Measurements from ENCODE around the gene DDX1.

The DDX1 gene

DNA sequence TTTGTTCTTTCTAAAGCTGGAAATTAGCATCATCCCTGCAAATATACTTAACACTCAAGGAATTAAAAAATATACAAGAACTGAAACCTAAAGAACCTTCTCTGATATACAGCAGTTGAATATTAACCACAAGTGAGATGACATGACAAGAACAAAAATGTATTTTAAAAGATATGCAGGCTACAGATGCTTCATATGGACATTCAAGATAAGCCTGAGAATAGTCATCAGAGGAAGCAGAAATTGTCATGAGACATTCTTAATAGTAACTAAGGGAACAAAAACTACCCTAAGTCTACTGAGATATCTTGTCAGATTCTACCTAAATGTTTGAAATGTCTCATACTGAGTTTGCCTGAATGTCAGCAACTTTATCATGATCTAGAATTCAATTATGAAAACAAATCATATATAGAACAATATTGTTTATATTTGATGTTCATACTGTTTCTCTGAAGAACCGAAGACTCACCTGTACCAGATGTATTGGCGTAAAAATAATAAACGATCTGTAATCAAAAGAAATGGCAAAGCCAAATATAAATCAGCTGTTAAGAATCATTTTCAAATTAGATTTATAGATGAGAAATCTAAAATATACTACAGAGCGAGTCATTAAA is 35.2 kb upstream of the DDX1 start:
- Histone ChIP-seq H3K4me1 (ENCODE audit: control extremely low read depth in 1 of 4, control insufficient read depth in 4 of 4, insufficient read depth in 4 of 4, low read length in 3 of 4) (peaks cover 7 to 23% (median 17%) of the 10 kb centered on the region in 4 experiments), H3K9me3 (ENCODE audit: control extremely low read depth in 1 of 5, control insufficient read depth in 4 of 5, insufficient read depth in 2 of 5, low read depth in 1 of 5, low read length in 4 of 5) (no peaks in the 10 kb centered on the region), H3K27ac (ENCODE audit: insufficient read depth in 1 of 2, low read depth in 1 of 2, low read length in 2 of 2, poor library complexity in 1 of 2, severe bottlenecking in 2 of 2) (peak overlapping the region; percentile 47 to 81), H3K4me3 (ENCODE audit: control insufficient read depth in 1 of 7, extremely low read depth in 1 of 7, insufficient read depth in 4 of 7, low read depth in 2 of 7, low read length in 6 of 7) (no peak overlapping the region), H3K27me3 (replicated peaks in 2 of 5; ENCODE audit: control insufficient read depth in 4 of 5, insufficient read depth in 5 of 5, low read length in 4 of 5) (no peaks in the 10 kb centered on the region), H3K36me3 (ENCODE audit: control insufficient read depth in 4 of 4, insufficient read depth in 4 of 4, low read length in 3 of 4) (peaks cover 7 to 15% (median 12%) of the 10 kb centered on the region in 4 experiments)
- peak; percentile 53 to 87 (median 73) for DNase-seq
- ChIA-PET CTCF (interaction anchor here (1.1 kb wide), 1 partner anchor 10 kb away, joined by 4 read pairs; no protein-coding TSS in a partner anchor), POLR2A (no interaction called here)
- no CpG with 5 or more reads among the region's 4 CpGs for WGBS (ENCODE audit: insufficient coverage)

DNA sequence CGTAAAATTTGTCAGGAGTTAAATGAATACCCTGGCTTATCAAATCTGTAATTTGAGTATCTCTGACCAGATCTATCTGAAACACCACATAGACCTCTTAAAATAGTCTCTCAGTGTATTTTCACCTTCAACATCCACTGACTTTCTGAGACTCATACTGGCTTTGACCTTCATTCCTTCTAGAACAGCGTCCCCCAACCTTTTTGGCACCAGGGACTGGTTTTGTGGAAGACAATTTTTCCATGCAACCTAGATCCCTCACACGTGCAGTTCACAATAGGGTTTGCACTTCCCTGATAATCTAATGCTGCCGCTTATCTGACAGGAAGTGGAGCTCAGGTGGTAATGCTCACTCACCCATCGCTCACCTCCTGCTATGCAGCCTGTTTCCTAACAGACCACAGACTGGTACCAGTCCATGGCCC is 33.8 kb upstream of the DDX1 start:
- DNase-seq: peak in 2 of 3 donors; percentile 12 to 43
- Histone ChIP-seq H3K27ac (ENCODE audit: insufficient read depth in 1 of 2, low read depth in 1 of 2, low read length in 2 of 2, poor library complexity in 1 of 2, severe bottlenecking in 2 of 2) (no peak overlapping the region), H3K9me3 (ENCODE audit: control extremely low read depth in 1 of 5, control insufficient read depth in 4 of 5, insufficient read depth in 2 of 5, low read depth in 1 of 5, low read length in 4 of 5) (no peaks in the 10 kb centered on the region), H3K27me3 (replicated peaks in 2 of 5; ENCODE audit: control insufficient read depth in 4 of 5, insufficient read depth in 5 of 5, low read length in 4 of 5) (no peaks in the 10 kb centered on the region), H3K4me3 (ENCODE audit: control insufficient read depth in 1 of 7, extremely low read depth in 1 of 7, insufficient read depth in 4 of 7, low read depth in 2 of 7, low read length in 6 of 7) (peak overlapping the region in 1 of 7 experiments; percentile 21), H3K36me3 (ENCODE audit: control insufficient read depth in 4 of 4, insufficient read depth in 4 of 4, low read length in 3 of 4) (peaks cover 4 to 10% (median 5%) of the 10 kb centered on the region in 4 experiments), H3K4me1 (ENCODE audit: control extremely low read depth in 1 of 4, control insufficient read depth in 4 of 4, insufficient read depth in 4 of 4, low read length in 3 of 4) (peaks cover 9 to 32% (median 22%) of the 10 kb centered on the region in 4 experiments)
- 43% methylated on average over 5 of the region's 5 CpGs for WGBS (ENCODE audit: insufficient coverage)
- ChIA-PET POLR2A (no interaction called here), CTCF (interaction anchor here (0.7 to 1.0 kb wide), 2 partner anchors 19 to 44 kb away, joined by 3 read pairs; no protein-coding TSS in a partner anchor)

DNA sequence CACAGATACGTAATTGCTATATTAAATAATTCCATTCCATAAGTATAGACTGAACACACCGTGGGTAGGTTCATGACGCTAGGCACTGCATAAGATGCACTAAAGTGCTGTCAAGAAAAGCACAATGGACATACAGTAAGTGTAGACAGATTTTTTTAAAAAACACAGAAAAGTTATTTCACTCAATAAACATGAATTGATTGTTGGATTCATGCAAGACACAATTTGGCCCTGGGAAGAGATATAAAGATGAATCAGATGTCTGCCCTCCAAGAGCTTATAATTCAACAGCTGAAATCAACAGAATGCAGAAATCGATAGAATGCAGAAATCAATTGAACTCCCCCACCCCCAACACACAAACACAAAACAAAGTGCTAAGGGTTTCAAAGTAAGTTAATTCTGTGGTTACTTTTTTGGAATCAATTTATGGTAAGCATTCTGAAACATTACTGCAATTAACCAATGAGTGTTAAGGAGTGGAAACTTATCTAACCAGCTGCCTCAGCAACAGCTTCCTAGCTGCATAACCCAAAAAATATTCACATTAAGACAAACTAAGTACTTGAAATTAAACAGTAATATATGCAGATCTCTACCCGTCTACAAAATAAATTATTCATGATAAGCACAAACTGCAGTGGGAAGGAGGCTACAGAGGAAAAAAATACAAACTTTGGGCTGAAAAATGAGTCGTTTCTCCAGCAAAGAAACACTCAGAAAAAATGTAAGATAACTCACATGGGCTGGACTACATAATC is 32.1 kb upstream of the DDX1 start:
- CTCF ChIA-PET: interaction anchor here (1.2 to 1.3 kb wide), 2 partner anchors 13 to 18 kb away, joined by 3 to 4 read pairs; no protein-coding TSS in a partner anchor
- Histone ChIP-seq H3K36me3 (ENCODE audit: control insufficient read depth in 4 of 4, insufficient read depth in 4 of 4, low read length in 3 of 4) (peaks cover 2 to 7% (median 3%) of the 10 kb centered on the region in 4 experiments), H3K27ac (ENCODE audit: insufficient read depth in 1 of 2, low read depth in 1 of 2, low read length in 2 of 2, poor library complexity in 1 of 2, severe bottlenecking in 2 of 2) (peak overlapping the region in 1 of 2 experiments; percentile 89), H3K9me3 (ENCODE audit: control extremely low read depth in 1 of 5, control insufficient read depth in 4 of 5, insufficient read depth in 2 of 5, low read depth in 1 of 5, low read length in 4 of 5) (no peaks in the 10 kb centered on the region), H3K27me3 (replicated peaks in 2 of 5; ENCODE audit: control insufficient read depth in 4 of 5, insufficient read depth in 5 of 5, low read length in 4 of 5) (no peaks in the 10 kb centered on the region), H3K4me3 (ENCODE audit: control insufficient read depth in 1 of 7, extremely low read depth in 1 of 7, insufficient read depth in 4 of 7, low read depth in 2 of 7, low read length in 6 of 7) (peak overlapping the region in 5 of 7 experiments; percentile 85 to 99 (median 92)), H3K4me1 (ENCODE audit: control extremely low read depth in 1 of 4, control insufficient read depth in 4 of 4, insufficient read depth in 4 of 4, low read length in 3 of 4) (peaks cover 9 to 32% (median 22%) of the 10 kb centered on the region in 4 experiments)
- POLR2A ChIA-PET: interaction anchor here (0.6 kb wide), 1 partner anchor 18 kb away, joined by 3 read pairs; no protein-coding TSS in a partner anchor
- 90% methylated on average over 3 of the region's 6 CpGs for WGBS (ENCODE audit: insufficient coverage)
- DNase-seq: no peak

DNA sequence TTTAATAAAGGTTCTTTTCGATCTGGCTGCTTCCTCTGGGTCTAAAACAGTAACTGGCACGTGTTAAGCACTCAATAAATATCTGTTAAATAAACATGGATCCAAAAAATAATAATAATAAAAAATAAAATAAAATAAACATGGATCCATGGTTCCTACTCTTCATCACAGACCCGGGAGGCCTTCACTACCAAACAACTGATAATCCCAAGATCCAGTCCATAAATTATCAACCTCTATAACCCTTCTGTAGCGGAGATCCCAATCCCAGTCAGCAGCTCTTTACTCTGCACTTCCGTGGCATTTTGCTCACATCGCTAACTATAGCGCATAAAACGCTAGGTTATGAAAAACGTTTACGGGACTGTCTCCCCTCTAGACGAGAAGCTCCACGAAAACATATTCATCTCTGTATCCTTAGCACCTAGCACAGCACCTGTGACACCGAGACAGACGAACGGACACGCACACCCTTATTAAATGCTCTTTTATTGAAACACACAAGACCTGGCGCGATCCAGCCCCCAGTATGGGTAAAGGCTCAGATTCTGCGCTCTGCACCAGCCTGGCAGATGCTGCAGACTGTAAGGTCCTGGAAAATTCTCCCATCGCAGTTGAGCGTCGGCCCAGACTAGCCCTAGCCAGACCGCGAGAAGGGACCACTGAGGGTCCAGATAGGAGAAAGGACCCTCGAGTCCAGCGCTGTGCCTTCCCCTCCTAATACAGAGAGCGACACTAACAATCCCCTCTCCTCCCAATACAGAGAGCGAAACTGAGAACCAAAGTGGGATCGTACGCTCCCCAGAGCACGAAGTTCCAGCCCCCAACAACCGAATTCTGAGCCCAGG is 31.3 kb upstream of the DDX1 start:
- H3K27ac ChIP-seq (ENCODE audit: insufficient read depth in 1 of 2, low read depth in 1 of 2, low read length in 2 of 2, poor library complexity in 1 of 2, severe bottlenecking in 2 of 2): peak overlapping the region; percentile 74 to 89
- H3K4me3 ChIP-seq (ENCODE audit: control insufficient read depth in 1 of 7, extremely low read depth in 1 of 7, insufficient read depth in 4 of 7, low read depth in 2 of 7, low read length in 6 of 7): peak overlapping the region; percentile 84 to 99 (median 92)
- H3K9me3 ChIP-seq (ENCODE audit: control extremely low read depth in 1 of 5, control insufficient read depth in 4 of 5, insufficient read depth in 2 of 5, low read depth in 1 of 5, low read length in 4 of 5): no peaks in the 10 kb centered on the region
- CTCF ChIA-PET: interaction anchor here (0.6 to 1.2 kb wide), 2 partner anchors 7 to 17 kb away, joined by 3 to 4 read pairs; no protein-coding TSS in a partner anchor
- H3K4me1 ChIP-seq (ENCODE audit: control extremely low read depth in 1 of 4, control insufficient read depth in 4 of 4, insufficient read depth in 4 of 4, low read length in 3 of 4): peaks cover 9 to 32% (median 22%) of the 10 kb centered on the region in 4 experiments
- peaks cover 0 to 4% (median 1%) of the 10 kb centered on the region in 4 experiments for H3K36me3 ChIP-seq (ENCODE audit: control insufficient read depth in 4 of 4, insufficient read depth in 4 of 4, low read length in 3 of 4)
- H3K27me3 ChIP-seq (replicated peaks in 2 of 5; ENCODE audit: control insufficient read depth in 4 of 5, insufficient read depth in 5 of 5, low read length in 4 of 5): no peaks in the 10 kb centered on the region
- DNase-seq: peak in 2 of 3 donors; percentile 33 to 51
- POLR2A ChIA-PET: interaction anchor here (0.6 kb wide), 1 partner anchor 17 kb away, joined by 3 read pairs; no protein-coding TSS in a partner anchor
- 0% methylated on average over 20 of the region's 32 CpGs for WGBS (ENCODE audit: insufficient coverage)

DNA sequence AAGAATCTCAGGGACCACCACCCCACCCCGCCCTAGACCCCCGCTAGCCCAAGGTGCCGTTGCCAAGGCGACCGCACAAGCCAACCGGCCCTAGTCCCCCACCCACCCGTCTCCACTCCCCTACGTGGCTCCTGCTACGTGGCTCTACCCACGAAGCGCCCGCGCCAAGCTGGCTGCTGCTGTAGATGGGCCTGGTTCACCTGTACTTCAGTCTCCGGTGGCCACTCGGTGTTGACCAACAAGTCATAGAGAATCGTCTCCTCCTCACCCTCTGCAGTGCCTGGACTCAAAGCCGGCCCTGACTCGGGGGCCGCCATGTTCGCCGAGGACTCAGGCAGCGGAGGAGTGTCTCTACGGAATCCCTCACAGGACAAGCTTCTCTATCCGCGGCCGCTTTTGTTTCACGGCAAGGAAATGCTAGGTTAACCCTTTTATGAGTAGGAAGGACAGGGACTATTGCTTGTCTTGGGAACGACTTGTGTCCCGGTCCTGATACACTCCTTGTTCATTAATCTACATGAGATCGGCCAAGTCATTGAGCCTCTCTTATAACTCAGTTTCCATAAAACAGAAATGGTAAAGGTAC is 30.6 kb upstream of the DDX1 start, which contains the start of gene NBAS:
Gene NBAS, minus strand, starts transcription at position 347 of the 586 bp plus-strand sequence. Its CDS starts 30 bp downstream, at position 317.
- Histone ChIP-seq H3K27me3 (replicated peaks in 2 of 5; ENCODE audit: control insufficient read depth in 4 of 5, insufficient read depth in 5 of 5, low read length in 4 of 5) (no peaks in the 10 kb centered on the region), H3K36me3 (ENCODE audit: control insufficient read depth in 4 of 4, insufficient read depth in 4 of 4, low read length in 3 of 4) (no peaks in the 10 kb centered on the region), H3K4me3 (ENCODE audit: control insufficient read depth in 1 of 7, extremely low read depth in 1 of 7, insufficient read depth in 4 of 7, low read depth in 2 of 7, low read length in 6 of 7) (peak within 1 kb of the TSS; percentile 84 to 99 (median 92)), H3K9me3 (ENCODE audit: control extremely low read depth in 1 of 5, control insufficient read depth in 4 of 5, insufficient read depth in 2 of 5, low read depth in 1 of 5, low read length in 4 of 5) (no peaks in the 10 kb centered on the region), H3K27ac (ENCODE audit: insufficient read depth in 1 of 2, low read depth in 1 of 2, low read length in 2 of 2, poor library complexity in 1 of 2, severe bottlenecking in 2 of 2) (peak within 1 kb of the TSS; percentile 74 to 89), H3K4me1 (ENCODE audit: control extremely low read depth in 1 of 4, control insufficient read depth in 4 of 4, insufficient read depth in 4 of 4, low read length in 3 of 4) (peaks cover 9 to 32% (median 22%) of the 10 kb centered on the region in 4 experiments)
- ChIA-PET CTCF (interaction anchor here (0.6 to 3.1 kb wide), 7 partner anchors 8 to 236 kb away, joined by 3 to 13 read pairs (median 3); no protein-coding TSS in a partner anchor), POLR2A (no interaction called here)
- DNase-seq: peak; percentile 81 to 86 (median 85)
- WGBS (ENCODE audit: insufficient coverage): 0% methylated on average over 27 of the region's 30 CpGs
